ENCODE data around the gene GLP1R. TPM values are rescaled to one million over a fixed set of nuclear protein-coding genes. Genes with fewer than 3 reads are reported as not detected.

The GLP1R gene
- under 1 TPM in 3 of 4 donors, not detected in 1; 0.32 to 0.95 (median 0.59) TPM for total RNA-seq

DNA sequence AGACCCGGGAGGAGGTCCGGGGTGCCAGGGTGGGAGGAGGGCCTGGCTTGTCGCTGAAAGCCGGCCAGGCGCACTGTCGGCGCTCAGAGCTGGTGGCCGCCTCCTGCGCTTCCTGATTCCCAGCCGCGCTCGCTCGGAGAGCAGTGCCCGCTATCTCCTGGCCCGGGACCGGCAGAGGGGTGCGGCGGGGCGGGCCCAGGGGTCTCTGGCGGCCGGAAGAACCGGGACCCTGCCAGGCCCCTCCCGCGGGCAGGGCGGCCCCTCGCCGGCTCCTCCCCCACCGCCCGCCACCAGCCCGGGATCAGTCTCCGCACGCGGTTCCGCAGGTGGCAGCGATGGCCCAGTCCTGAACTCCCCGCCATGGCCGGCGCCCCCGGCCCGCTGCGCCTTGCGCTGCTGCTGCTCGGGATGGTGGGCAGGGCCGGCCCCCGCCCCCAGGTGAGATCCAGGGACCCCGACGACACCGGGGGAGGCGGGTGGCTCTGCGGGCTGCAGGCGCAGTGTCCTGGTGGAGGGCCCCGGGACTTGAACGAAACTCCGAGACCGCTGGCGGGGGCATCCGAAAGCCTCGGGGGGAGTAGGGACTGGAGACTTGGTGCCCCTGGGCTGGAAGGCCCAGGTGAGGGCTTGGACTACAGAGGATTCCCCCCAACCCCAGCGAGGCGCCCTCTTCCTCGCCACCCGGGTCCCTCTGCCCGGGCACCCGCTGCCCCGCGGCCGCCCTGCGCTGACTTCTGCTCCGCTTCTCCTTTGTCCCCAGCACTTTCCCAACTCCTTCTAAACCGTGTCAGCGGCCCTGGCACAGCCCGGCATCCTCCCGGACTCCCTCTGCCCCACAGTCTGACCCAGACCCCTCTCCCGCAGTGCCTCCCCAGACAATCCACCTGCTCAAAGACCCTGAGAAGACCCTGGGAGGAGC, at the start of gene GLP1R:
Gene GLP1R, plus strand, starts transcription at position 301 of the 919 bp plus-strand sequence. Its CDS starts 60 bp downstream, at position 361.
- H3K4me1 ChIP-seq: peaks cover 11% of the 10 kb centered on the region
- peaks cover 67% of the 10 kb centered on the region for H3K27me3 ChIP-seq
- no peak for DNase-seq (ENCODE audit: low spot score in 2 of 2)
- H3K9me3 ChIP-seq: no peaks in the 10 kb centered on the region
- whole genome bisulfite sequencing: 5% methylated on average over 20 of the region's 74 CpGs
- H3K27ac ChIP-seq: no peak within 1 kb of the TSS
- TF ChIP-seq EP300 (IDR thresholded peaks at IDR 0.05) (no peak), POLR2AphosphoS5 (IDR thresholded peaks at IDR 0.05) (no peak), POLR2A (IDR thresholded peaks at IDR 0.05) (no peak)
- TF ChIP-seq, protein P1, sequence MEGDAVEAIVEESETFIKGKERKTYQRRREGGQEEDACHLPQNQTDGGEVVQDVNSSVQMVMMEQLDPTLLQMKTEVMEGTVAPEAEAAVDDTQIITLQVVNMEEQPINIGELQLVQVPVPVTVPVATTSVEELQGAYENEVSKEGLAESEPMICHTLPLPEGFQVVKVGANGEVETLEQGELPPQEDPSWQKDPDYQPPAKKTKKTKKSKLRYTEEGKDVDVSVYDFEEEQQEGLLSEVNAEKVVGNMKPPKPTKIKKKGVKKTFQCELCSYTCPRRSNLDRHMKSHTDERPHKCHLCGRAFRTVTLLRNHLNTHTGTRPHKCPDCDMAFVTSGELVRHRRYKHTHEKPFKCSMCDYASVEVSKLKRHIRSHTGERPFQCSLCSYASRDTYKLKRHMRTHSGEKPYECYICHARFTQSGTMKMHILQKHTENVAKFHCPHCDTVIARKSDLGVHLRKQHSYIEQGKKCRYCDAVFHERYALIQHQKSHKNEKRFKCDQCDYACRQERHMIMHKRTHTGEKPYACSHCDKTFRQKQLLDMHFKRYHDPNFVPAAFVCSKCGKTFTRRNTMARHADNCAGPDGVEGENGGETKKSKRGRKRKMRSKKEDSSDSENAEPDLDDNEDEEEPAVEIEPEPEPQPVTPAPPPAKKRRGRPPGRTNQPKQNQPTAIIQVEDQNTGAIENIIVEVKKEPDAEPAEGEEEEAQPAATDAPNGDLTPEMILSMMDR (IDR thresholded peaks at IDR 0.05): no peak
- H3K36me3 ChIP-seq: no peaks in the 10 kb centered on the region
- peak within 1 kb of the TSS; percentile 34 for H3K4me3 ChIP-seq

- 7% methylated on average over 3 of the region's 3 CpGs for WGBS
Measured at GRCh38 chr6:39003072-39003471, 45.5 kb upstream of the GLP1R start.

DNA sequence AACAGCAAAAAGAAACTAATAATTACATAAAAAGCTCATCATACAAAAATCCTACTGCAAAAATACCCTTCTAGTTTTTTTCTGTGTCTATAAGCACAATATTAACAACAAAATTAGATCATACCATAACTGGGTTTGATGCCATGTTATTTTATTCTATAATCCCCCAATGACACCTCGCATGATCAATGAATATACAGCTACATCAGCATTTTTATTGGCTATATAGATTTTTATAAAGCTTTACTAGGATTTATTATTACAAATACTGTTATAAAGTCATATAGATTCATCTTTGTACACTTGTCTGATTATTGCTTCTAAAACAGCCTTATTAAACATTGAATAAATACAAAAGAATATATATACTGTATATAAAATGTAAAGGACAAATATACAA, 45.1 kb upstream of the GLP1R start:
- H3K4me3 ChIP-seq: no peak overlapping the region
- H3K4me1 ChIP-seq: no peaks in the 10 kb centered on the region
- TF ChIP-seq, protein P1 (IDR thresholded peaks at IDR 0.05): no peak
- TF ChIP-seq POLR2A (IDR thresholded peaks at IDR 0.05) (no peak), EP300 (IDR thresholded peaks at IDR 0.05) (no peak), POLR2AphosphoS5 (IDR thresholded peaks at IDR 0.05) (no peak)
- no peaks in the 10 kb centered on the region for H3K9me3 ChIP-seq
- WGBS: 89% methylated on average over 1 of the region's 1 CpG
- no peaks in the 10 kb centered on the region for H3K36me3 ChIP-seq
- no peak overlapping the region for H3K27ac ChIP-seq
- H3K27me3 ChIP-seq: peaks cover 38% of the 10 kb centered on the region
- DNase-seq (ENCODE audit: low spot score in 2 of 2): no peak

More at GRCh38 chr6:39003072-39003471, 45.5 kb upstream of the GLP1R start:
- no peak for DNase-seq (ENCODE audit: low spot score in 2 of 2)
- TF ChIP-seq, protein P1 (IDR thresholded peaks at IDR 0.05): no peak
- TF ChIP-seq EP300 (IDR thresholded peaks at IDR 0.05): no peak
- no peak for TF ChIP-seq POLR2A (IDR thresholded peaks at IDR 0.05)
- TF ChIP-seq POLR2AphosphoS5 (IDR thresholded peaks at IDR 0.05): no peak
- Histone ChIP-seq H3K36me3 (no peaks in the 10 kb centered on the region), H3K9me3 (no peaks in the 10 kb centered on the region), H3K27ac (no peak overlapping the region), H3K4me3 (no peak overlapping the region), H3K27me3 (peaks cover 34% of the 10 kb centered on the region), H3K4me1 (no peaks in the 10 kb centered on the region)

DNA sequence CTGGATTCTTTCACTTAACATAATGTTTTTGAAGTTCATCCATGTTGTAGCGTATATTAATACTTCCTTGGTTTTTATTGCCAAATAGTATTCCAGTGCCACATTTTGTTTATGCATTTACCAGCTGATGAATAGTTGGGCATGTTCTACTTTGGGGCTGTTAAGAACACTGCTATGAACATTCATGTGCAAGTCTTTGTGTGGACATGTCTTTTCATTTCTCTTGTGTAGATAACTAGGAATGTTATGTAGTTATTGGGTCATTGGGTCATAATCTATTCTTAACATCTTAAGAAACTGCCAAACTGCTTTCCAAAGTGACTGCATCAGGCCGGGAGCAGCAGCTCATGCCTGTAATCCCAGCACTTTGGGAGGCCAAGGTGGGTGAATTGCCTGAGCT, 43.8 kb upstream of the GLP1R start:
- Histone ChIP-seq H3K36me3 (no peaks in the 10 kb centered on the region), H3K27me3 (peaks cover 38% of the 10 kb centered on the region), H3K9me3 (no peaks in the 10 kb centered on the region), H3K4me1 (no peaks in the 10 kb centered on the region), H3K4me3 (no peak overlapping the region), H3K27ac (no peak overlapping the region)
- no peak for TF ChIP-seq POLR2AphosphoS5 (IDR thresholded peaks at IDR 0.05)
- DNase-seq (ENCODE audit: low spot score in 2 of 2): no peak
- WGBS: 48% methylated on average over 2 of the region's 2 CpGs

GRCh38 chr6:39005774-39006173, 42.8 kb upstream of the GLP1R start:
- TF ChIP-seq, protein P1 (IDR thresholded peaks at IDR 0.05): no peak
- TF ChIP-seq EP300 (IDR thresholded peaks at IDR 0.05) (no peak), POLR2AphosphoS5 (IDR thresholded peaks at IDR 0.05) (no peak), POLR2A (IDR thresholded peaks at IDR 0.05) (no peak)
- 67% methylated on average over 3 of the region's 3 CpGs for WGBS
- no peak for DNase-seq (ENCODE audit: low spot score in 2 of 2)
- H3K27me3 ChIP-seq: peaks cover 31% of the 10 kb centered on the region
- H3K9me3 ChIP-seq: no peaks in the 10 kb centered on the region
- no peaks in the 10 kb centered on the region for H3K36me3 ChIP-seq
- no peaks in the 10 kb centered on the region for H3K4me1 ChIP-seq
- H3K4me3 ChIP-seq: no peak overlapping the region
- no peak overlapping the region for H3K27ac ChIP-seq

All from suprapubic skin (tissue), 4 donors.